Ramos (cell line): ENCODE measurements around the gene ESYT1.
"Not testable (repeated sequence)": the region's sequence is repeated elsewhere in the genome, so short reads cannot be mapped to it uniquely, and the experiment has no call there.

Experiments
- in situ Hi-C: fragments of 300-500 bp; cut with MboI; formaldehyde crosslinking; loops from one replicate; pipeline ENCODE4 v1.14.3; 2022; ENCODE audit warnings: low sequenced_read_pairs; ENCODE audit not compliant: unreplicated experiment

Gene ESYT1

GRCh38 chr12:56152756-56153677, 24.9 kb downstream of the ESYT1 start:
- in situ Hi-C loops: no loop called here

GRCh38 chr12:56153678-56154065, 25.6 kb downstream of the ESYT1 start:
- in situ Hi-C loops: no loop called here

GRCh38 chr12:56154246-56154771, 26.2 kb downstream of the ESYT1 start:
- in situ Hi-C loops: no loop called here

GRCh38 chr12:56154818-56155217, 26.8 kb downstream of the ESYT1 start:
- in situ Hi-C loops: no loop called here

GRCh38 chr12:56155256-56155845, 27.3 kb downstream of the ESYT1 start:
- in situ Hi-C loops: no loop called here

GRCh38 chr12:56156464-56157200, 28.6 kb downstream of the ESYT1 start:
- in situ Hi-C loops: not testable (repeated sequence)

- in situ Hi-C loops: no loop called here
These were observed 29.3 kb downstream of the ESYT1 start for GRCh38 chr12:56157201-56158028.

- in situ Hi-C loops: no loop called here
These were observed 30.2 kb downstream of the ESYT1 start, which contains the start of gene MYL6 for GRCh38 chr12:56158029-56158925. Gene MYL6, plus strand, starts transcription at chr12:56158359. Its CDS starts 43 bp downstream, at chr12:56158402.

GRCh38 chr12:56158926-56159461, 30.9 kb downstream of the ESYT1 start:
- in situ Hi-C loops: no loop called here

GRCh38 chr12:56159482-56160192, 31.6 kb downstream of the ESYT1 start:
- in situ Hi-C loops: no loop called here

- in situ Hi-C loops: no loop called here
These were observed 32.2 kb downstream of the ESYT1 start for GRCh38 chr12:56160193-56160763.

GRCh38 chr12:56160894-56161689, 33.0 kb downstream of the ESYT1 start:
- in situ Hi-C loops: no loop called here

GRCh38 chr12:56161690-56162351, 33.8 kb downstream of the ESYT1 start:
- in situ Hi-C loops: no loop called here

GRCh38 chr12:56162468-56163290, 34.6 kb downstream of the ESYT1 start:
- in situ Hi-C loops: no loop called here

GRCh38 chr12:56163533-56164344, 35.7 kb downstream of the ESYT1 start:
- in situ Hi-C loops: no loop called here
